GM12891 (cell line): Measurements from ENCODE around the gene ZFHX3.

Experiments
- DNase-seq: peaks from one replicate; pipeline ENCODE4 v3.0.0; 2011; ENCODE audit warnings: low spot score; ENCODE audit not compliant: insufficient read length
- FAIRE-seq: peaks from 2 replicates; lab custom pipeline; 2011; peaks lifted over from hg19 to GRCh38; lab: Jason Lieb, UNC
- PAX5 ChIP-seq: IDR thresholded peaks from 2 replicates; pipeline ENCODE4 v1.6.1; 2011; ENCODE audit warnings: low read length, moderate library complexity, mild to moderate bottlenecking; ENCODE audit not compliant: insufficient read depth, severe bottlenecking
- POLR2A ChIP-seq: IDR thresholded peaks from 2 replicates; pipeline ENCODE4 v1.6.1; 2011; ENCODE audit warnings: low read depth, low read length, control low read depth
- POLR2AphosphoS5 ChIP-seq: IDR thresholded peaks from 2 replicates; pipeline ENCODE4 v1.6.1; 2011; ENCODE audit warnings: low read depth, low read length, control low read depth
- POU2F2 ChIP-seq: IDR thresholded peaks from 2 replicates; pipeline ENCODE4 v1.6.1; 2011; ENCODE audit warnings: low read depth, mild to moderate bottlenecking, control low read depth, low read length, moderate library complexity
- SPI1 ChIP-seq: IDR thresholded peaks from 2 replicates; pipeline ENCODE4 v1.6.1; 2011; ENCODE audit warnings: low read depth, low read length, control low read depth
- TAF1 ChIP-seq: IDR thresholded peaks from 2 replicates; pipeline ENCODE4 v1.6.1; 2011; ENCODE audit warnings: low read depth, low read length, control low read depth

ZFHX3 gene

DNA sequence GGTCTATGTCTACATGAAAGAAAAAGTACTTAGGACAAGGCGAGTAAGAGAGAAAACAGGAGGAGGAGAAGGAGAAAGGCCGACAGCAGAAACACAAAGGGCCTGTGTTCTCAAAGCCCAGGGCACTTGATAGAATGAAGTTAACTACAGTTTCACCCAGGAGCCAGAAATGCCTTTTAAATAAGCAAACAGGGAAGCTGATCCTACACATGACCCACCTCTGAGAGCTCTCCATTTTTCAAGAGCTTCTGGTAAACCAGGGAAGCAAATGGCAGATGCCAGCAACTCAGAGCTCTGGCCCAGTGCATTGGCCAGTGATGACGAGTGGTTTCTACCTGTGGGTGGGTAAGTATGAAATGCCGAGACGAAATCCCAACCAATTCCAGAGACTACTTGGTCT, 163.4 kb downstream of the ZFHX3 start:
- DNase-seq (no peak), FAIRE-seq (no peak)
- TF ChIP-seq POLR2AphosphoS5: no peak
- no peak for TF ChIP-seq SPI1
- no peak for TF ChIP-seq POU2F2
- no peak for TF ChIP-seq TAF1
- no peak for TF ChIP-seq POLR2A
- TF ChIP-seq PAX5: no peak

DNA sequence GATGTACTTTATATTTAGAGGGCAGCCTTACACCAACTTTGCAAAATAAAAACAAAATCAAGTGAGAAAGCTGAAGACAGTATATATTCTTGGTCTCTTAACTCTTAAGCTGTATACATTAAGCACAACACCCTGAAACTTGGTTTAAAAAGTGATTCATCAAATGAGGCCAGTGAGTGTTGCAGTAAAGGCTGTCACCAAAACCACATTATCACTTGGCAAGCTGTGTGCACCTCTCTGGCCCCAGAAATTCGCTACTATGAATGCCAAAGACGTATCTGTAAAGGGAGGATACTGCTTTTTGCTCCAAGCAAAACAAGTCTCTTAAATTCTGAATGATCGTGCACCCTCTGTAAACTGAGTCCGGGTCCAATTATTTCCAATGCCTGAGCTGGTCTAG, 163.9 kb downstream of the ZFHX3 start:
- DNase-seq (no peak), FAIRE-seq (no peak)
- TF ChIP-seq TAF1 (no peak), POLR2AphosphoS5 (no peak), POU2F2 (no peak), POLR2A (no peak), PAX5 (no peak), SPI1 (no peak)

GRCh38 chr16:72879846-72880245, 168.1 kb downstream of the ZFHX3 start:
- FAIRE-seq: no peak
- no peak for DNase-seq
- TF ChIP-seq POLR2AphosphoS5: no peak
- no peak for TF ChIP-seq POU2F2
- no peak for TF ChIP-seq TAF1
- no peak for TF ChIP-seq SPI1
- TF ChIP-seq POLR2A: no peak
- TF ChIP-seq PAX5: no peak

DNA sequence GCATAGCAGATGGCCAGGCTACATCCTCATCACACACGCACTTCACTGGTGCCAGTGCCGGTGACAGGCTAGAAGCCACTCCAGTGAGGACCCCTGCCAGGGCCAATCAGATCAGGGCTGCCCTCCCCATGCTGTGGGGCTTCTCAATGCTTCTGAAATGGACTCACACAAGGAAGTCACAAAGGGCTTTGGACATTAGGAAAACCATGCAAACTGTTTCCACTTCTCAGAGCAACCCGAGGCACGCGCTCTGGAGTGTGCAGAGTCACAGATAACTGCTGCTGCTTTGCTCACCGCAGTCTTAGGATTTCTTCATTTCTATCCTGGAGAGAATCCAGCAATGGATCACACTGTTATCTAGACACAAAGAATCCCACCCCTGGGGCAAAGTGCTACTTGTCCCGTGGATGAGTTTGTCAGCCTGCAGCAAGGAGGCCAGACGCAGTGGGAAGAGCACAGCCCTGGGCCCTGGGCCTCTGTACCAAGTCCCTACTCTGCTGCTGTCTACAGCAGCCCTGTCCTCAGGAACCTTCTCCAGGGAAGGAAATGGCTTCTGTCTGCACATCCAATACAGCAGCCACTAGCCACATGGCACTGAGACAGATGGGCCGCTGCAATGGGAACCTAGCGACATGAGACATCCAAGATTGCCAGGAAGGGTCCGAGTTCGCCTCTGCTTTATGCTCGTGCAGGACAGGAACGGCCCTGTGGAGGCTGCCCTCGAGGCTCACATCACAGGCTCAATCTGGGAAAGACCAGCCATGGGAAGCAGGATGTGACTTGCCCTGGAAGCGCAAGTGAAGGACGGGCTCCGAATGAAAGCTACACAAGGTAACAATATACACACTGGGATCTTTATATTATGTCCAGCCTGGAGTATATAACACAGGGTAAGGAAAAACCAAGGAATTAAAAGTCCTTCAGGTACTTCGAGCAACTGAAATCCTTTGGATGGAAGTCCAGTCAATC, 169.3 kb downstream of the ZFHX3 start:
- TF ChIP-seq TAF1 (no peak), PAX5 (no peak), POLR2AphosphoS5 (no peak), SPI1 (no peak), POLR2A (no peak), POU2F2 (no peak)
- no peak for FAIRE-seq
- DNase-seq: no peak

DNA sequence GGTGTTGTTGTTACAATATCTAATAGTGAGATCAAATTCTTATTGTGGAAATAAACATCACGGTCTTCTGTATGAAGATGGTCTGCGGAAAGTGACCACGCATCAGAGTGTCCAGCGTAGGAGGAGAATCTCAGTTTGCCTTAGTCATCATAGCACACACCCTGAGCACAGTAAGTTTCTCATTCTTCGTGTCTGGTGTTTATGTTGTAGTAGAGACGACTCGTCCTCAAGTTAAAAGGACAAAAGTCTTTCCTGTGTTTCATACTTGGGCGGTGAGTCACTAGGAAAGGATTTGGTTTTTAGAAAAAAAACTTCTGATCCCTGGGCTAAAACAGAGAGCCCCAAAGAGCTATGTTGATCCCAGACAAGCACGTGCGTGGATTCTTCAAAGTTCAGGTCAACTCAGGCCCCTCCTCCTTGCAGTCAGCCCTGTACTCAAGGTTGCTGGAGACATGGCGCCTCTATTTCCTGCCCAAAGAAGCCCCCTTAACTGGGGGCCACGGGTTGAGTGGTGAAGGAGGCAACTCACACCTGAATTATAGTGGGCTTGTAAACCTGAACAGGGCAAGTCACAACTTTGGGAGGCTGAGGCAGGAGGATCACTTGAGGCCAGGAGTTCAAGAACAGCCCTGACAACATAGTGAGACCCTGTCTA, 170.4 kb downstream of the ZFHX3 start:
- TF ChIP-seq SPI1 (no peak), POU2F2 (no peak), TAF1 (no peak), POLR2A (no peak), POLR2AphosphoS5 (no peak), PAX5 (no peak)
- FAIRE-seq (no peak), DNase-seq (no peak)

DNA sequence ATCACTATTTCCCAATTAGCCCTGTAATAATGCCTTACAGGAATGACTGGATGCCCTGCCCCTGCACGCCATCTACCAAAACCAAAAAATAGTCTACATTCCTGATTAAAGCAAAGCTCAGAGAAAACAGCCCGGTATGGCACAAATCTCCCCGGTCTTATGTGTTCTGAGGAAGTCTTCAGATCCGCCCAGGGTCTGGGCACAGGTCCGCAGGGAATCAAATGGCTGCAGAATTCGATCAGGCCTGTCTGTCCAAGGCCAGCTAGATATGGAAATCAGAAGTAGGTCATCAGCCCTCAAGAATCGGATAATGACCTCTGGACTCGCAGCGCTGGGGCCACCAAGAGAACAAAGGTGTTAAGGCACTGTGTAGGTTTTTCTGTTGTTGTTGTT, 171.0 kb downstream of the ZFHX3 start:
- TF ChIP-seq SPI1 (no peak), POLR2AphosphoS5 (no peak), POU2F2 (no peak), POLR2A (no peak), PAX5 (no peak), TAF1 (no peak)

DNA sequence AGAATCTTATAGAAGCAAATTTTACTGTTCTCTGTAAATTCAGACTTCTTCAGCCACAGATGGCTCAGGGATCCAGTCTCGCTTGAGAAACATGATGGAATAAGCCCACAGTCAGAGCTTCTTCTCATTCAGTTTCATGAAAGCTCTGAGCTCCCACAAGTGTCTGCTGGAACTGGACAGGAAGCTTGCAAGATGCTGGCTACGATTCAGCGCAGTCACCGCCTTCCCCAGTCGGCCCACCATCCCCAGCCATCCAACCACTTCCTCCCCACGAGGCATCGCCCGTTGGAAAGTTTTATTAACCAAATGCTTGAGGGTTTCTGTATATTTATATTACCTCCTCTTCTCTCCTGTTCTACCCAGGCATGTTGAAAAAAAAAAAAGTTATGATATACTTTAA, 171.7 kb downstream of the ZFHX3 start:
- FAIRE-seq: peak; percentile 57
- TF ChIP-seq TAF1: no peak
- TF ChIP-seq POLR2A: no peak
- peak; percentile 71 for TF ChIP-seq SPI1
- peak; percentile 40 for DNase-seq

More for the DNA sequence above, 171.0 kb downstream of the ZFHX3 start:
- DNase-seq (no peak), FAIRE-seq (no peak)

DNA sequence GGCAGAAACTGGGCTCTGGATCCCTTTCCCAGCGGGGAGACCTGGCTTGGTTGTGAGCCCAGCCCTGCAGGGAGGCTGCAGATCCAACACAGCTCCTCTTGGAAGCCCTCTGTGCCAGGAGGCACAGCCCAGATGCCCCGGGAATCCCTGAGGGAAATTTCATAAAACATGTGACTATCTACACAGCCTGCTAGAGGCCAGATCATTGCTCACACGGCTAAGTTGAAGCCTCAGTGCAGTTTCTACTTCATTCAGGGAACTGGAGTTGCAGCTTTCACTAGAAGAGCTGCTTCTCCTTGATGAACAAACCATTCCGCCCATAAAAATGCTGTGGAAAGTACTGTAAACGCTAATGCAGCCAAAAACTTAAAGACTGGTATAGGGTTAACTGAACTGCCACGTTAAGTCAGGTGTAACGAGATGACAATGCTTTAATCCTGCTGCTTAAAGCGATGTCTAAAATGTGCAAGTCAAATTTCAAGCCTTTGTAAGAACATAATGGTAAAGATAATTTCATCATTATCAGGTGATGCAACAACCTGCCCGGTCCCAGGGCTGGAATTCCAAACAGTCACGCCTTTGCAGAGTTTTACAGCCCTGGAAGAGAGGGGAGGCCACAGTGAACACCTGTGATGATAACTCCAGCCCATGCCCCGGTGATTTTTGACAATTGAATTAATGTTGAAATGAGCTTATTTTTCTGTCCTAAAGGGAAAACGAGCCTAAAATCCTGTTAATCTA, 172.5 kb downstream of the ZFHX3 start:
- TF ChIP-seq POLR2AphosphoS5 (no peak), POU2F2 (no peak), PAX5 (no peak), TAF1 (no peak)
- FAIRE-seq (no peak), DNase-seq (no peak)

DNA sequence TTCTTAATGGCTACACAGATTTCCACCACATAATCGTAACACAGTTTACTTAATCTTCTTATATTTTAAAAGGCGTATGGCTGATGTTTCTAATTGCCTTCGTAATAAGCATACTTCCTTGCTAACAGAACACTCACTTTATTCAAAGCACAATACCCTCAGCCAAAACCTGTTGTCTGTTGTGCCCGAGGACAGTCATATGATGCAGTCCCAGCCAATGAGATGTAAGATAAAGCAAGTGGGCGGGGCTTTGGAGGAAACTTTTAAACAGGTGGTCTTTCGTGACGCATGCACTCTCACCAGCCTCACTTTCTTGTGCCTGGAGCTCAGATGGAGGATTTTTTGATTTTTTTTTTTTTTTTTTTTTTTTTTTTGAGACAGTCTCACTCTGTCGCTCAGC, 174.1 kb downstream of the ZFHX3 start:
- no peak for DNase-seq
- no peak for FAIRE-seq
- no peak for TF ChIP-seq POLR2A
- TF ChIP-seq POLR2AphosphoS5: no peak
- no peak for TF ChIP-seq TAF1
